Measurements from ENCODE around the gene LSR.

LSR gene

DNA sequence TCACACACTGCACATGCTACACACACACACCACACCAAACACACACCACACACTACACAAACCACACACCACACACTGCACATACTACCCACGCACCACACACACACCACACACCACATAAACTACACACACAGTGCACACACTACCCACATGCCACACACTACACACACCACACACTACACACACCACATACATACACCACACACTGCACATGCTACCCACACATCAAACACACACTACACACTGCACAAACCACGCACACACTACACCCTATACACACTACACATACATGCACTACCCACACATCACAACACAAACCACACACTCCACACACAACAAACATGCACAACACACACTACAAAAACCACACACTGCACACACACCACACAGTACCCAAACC is 49.1 kb downstream of the LSR start:
- DNase-seq (ENCODE audit: extremely low read depth, low read depth): no peak
- TF ChIP-seq, protein P1, sequence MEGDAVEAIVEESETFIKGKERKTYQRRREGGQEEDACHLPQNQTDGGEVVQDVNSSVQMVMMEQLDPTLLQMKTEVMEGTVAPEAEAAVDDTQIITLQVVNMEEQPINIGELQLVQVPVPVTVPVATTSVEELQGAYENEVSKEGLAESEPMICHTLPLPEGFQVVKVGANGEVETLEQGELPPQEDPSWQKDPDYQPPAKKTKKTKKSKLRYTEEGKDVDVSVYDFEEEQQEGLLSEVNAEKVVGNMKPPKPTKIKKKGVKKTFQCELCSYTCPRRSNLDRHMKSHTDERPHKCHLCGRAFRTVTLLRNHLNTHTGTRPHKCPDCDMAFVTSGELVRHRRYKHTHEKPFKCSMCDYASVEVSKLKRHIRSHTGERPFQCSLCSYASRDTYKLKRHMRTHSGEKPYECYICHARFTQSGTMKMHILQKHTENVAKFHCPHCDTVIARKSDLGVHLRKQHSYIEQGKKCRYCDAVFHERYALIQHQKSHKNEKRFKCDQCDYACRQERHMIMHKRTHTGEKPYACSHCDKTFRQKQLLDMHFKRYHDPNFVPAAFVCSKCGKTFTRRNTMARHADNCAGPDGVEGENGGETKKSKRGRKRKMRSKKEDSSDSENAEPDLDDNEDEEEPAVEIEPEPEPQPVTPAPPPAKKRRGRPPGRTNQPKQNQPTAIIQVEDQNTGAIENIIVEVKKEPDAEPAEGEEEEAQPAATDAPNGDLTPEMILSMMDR (IDR thresholded peaks at IDR 0.05; ENCODE audit: low read depth, low read length): no peak

DNA sequence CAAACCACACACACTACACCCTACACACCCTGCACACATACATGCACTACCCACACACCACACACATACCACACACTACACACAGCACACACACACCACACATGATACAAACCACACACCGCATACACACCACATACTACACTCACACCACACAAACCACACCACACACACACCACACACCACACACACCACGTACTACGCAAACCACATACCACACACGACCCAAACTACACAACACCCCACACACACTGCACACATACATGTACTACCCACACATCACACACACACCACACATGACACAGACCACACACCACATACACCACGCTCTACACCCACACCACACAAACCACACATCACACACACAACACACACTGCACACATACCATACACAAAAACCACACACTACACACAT is 49.8 kb downstream of the LSR start:
- no peak for DNase-seq (ENCODE audit: extremely low read depth, low read depth)
- TF ChIP-seq, protein P1 (IDR thresholded peaks at IDR 0.05; ENCODE audit: low read depth, low read length): no peak

DNA sequence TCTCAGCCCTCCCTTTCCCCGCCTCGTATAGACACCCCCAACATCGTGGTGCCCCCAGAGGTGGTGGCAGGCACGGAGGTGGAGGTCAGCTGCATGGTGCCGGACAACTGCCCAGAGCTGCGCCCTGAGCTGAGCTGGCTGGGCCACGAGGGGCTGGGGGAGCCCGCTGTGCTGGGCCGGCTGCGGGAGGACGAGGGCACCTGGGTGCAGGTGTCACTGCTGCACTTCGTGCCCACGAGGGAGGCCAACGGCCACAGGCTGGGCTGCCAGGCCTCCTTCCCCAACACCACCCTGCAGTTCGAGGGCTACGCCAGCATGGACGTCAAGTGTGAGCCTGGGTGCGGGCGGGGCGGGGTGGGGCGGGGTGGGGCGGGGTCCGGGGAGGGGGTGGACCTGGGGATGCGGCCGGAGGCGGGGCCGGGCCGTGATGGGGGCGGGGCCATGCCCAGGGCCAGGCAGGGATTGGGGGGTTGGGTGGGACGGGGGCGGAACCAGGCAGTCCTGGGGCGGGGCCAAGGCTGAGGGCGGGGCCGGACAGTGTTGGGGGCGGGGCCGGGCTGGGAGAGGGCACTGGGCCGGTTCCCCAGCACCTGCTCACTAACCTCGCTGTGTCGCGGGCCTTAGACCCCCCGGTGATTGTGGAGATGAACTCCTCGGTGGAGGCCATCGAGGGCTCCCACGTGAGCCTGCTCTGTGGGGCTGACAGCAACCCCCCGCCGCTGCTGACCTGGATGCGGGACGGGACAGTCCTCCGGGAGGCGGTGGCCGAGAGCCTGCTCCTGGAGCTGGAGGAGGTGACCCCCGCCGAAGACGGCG is 50.9 kb downstream of the LSR start:
- TF ChIP-seq, protein P1 (IDR thresholded peaks at IDR 0.05; ENCODE audit: low read depth, low read length): no peak
- DNase-seq (ENCODE audit: extremely low read depth, low read depth): no peak

DNA sequence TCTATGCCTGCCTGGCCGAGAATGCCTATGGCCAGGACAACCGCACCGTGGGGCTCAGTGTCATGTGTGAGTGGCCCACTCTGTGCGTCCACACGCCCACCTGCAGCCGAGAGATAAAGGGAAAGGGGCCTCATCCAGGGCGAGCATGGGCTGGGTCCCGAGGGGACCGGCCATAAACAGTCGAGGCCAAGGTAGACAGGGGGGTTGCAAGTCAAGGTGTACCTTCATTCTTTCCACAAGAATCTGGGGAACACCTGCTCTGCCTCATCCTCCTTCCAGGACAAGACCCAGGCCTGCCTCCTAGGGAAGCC is 51.5 kb downstream of the LSR start:
- no peak for DNase-seq (ENCODE audit: extremely low read depth, low read depth)
- TF ChIP-seq, protein P1 (IDR thresholded peaks at IDR 0.05; ENCODE audit: low read depth, low read length): no peak

DNA sequence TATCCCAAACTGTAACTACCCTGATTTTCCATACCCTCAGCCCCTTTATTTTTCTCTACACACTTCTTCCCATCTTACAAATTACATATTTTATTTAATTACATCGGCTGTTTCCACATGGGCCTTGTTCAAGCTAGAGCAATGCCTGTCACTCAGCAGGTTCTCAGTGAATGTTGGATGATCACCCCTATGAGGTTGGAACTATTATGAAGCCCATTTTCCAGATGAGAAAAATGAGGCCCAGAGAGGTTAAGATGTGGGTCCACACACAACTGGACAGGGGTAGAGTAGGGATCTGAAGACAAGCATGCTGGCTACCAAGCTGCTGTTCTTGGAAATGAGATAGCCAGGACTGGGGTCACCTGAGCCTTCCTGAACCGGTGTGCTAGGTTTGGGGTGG is 53.2 kb downstream of the LSR start:
- TF ChIP-seq, protein P1 (IDR thresholded peaks at IDR 0.05; ENCODE audit: low read depth, low read length): no peak
- no peak for DNase-seq (ENCODE audit: extremely low read depth, low read depth)

DNA sequence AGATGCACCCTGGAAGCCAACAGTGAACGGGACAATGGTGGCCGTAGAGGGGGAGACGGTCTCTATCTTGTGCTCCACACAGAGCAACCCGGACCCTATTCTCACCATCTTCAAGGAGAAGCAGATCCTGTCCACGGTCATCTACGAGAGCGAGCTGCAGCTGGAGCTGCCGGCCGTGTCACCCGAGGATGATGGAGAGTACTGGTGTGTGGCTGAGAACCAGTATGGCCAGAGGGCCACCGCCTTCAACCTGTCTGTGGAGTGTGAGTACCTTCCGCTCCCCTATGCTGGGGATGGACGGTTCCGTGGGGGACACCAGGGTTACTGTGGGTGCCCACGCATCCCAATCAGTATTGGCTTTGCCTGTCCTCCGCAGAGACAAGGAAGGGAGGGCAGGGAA is 53.6 kb downstream of the LSR start:
- TF ChIP-seq, protein P1 (IDR thresholded peaks at IDR 0.05; ENCODE audit: low read depth, low read length): no peak
- no peak for DNase-seq (ENCODE audit: extremely low read depth, low read depth)

DNA sequence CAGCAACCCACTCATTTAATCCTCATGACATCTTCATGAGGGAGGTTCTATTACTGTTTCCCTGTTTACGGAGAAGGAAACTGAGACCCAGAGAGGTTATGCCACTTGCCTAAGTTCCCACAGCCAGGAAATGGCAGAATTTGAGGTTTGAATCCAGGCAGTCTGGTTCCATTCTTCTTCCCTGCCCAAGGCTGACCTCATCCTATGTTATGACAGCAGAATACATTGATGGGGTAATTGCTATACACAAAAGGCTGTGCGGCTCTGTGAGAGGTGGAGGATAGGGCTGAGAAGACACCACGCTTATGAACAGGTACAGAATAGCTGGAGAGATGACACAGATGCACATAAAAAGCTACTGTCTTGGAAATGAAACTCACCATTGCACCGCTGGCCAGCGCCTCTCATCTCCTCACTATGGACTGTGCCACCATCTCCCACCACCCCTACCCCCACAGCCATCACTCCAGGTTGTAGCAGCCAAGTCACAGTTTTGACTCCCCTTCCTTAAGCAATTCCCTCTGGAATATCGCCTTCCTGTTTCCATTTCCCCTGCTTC is 54.6 kb downstream of the LSR start:
- DNase-seq (ENCODE audit: extremely low read depth, low read depth): no peak

More for the DNA sequence above, 54.6 kb downstream of the LSR start:
- TF ChIP-seq, protein P1 (IDR thresholded peaks at IDR 0.05; ENCODE audit: low read depth, low read length): no peak

All from AG09319 (cell line).